DND-41 (cell line): ENCODE results near the gene TMPRSS3.

Experiments
- ATAC-seq: fragments of 200-7000 bp; cut with Tn5 transposase; 3 replicates; pipeline ENCODE4 v1.9.1; 2021; ENCODE audit warnings: low read depth; ENCODE audit not compliant: insufficient read depth
- DNase-seq: peaks from one replicate; pipeline ENCODE4 v3.0.0-alpha.2; 2020
- H2AFZ ChIP-seq: 2 replicates; pipeline ENCODE4 v1.6.0; 2012; ENCODE audit warnings: low read depth, low read length
- H3K27ac ChIP-seq: 2 replicates; pipeline ENCODE4 v1.5.1; 2012; ENCODE audit warnings: low read length, inconsistent platforms
- H3K27me3 ChIP-seq: fragments of 200-600 bp; sonication (generic); 2 replicates; pipeline ENCODE4 v1.6.0; 2012; ENCODE audit warnings: low read length, mild to moderate bottlenecking, inconsistent platforms; ENCODE audit not compliant: insufficient read depth, poor library complexity
- H3K36me3 ChIP-seq: 2 replicates; pipeline ENCODE4 v1.5.1; 2012; ENCODE audit warnings: low read length, inconsistent platforms; ENCODE audit not compliant: insufficient read depth
- H3K4me1 ChIP-seq: 2 replicates; pipeline ENCODE4 v1.5.1; 2012; ENCODE audit warnings: mild to moderate bottlenecking, low read length; ENCODE audit not compliant: insufficient read depth
- H3K4me2 ChIP-seq: 2 replicates; pipeline ENCODE4 v1.6.0; 2012; ENCODE audit warnings: mild to moderate bottlenecking, moderate library complexity, low read length, inconsistent platforms; ENCODE audit not compliant: insufficient read depth
- H3K4me3 ChIP-seq, 2 experiments: fragments of 200-600 bp in 1 of 2; shearing (Covaris generic) in 1 of 2; 2 replicates each; pipeline ENCODE4 v1.5.1; 2012 to 2016; ENCODE audit warnings: inconsistent platforms in 2 of 2, low read length in 2 of 2, mild to moderate bottlenecking in 2 of 2, low read depth in 1 of 2, moderate library complexity in 1 of 2
- H3K79me2 ChIP-seq: 2 replicates; pipeline ENCODE4 v1.6.0; 2012; ENCODE audit warnings: low read length, inconsistent platforms; ENCODE audit not compliant: insufficient read depth
- H3K9ac ChIP-seq: 2 replicates; pipeline ENCODE4 v1.6.0; 2012; ENCODE audit warnings: low read depth, mild to moderate bottlenecking, inconsistent platforms, low read length, moderate library complexity
- H3K9me3 ChIP-seq: 2 replicates; pipeline ENCODE4 v1.5.1; 2012; ENCODE audit warnings: low read length, moderate library complexity, mild to moderate bottlenecking, inconsistent platforms; ENCODE audit not compliant: insufficient read depth, severe bottlenecking
- H4K20me1 ChIP-seq: 2 replicates; pipeline ENCODE4 v1.6.0; 2012; ENCODE audit warnings: low read length; ENCODE audit not compliant: insufficient read depth
- EZH2 ChIP-seq: IDR thresholded peaks from 3 replicates; pipeline ENCODE4 v1.6.1; 2012; ENCODE audit warnings: borderline replicate concordance, low read depth, mild to moderate bottlenecking, moderate library complexity, low read length, inconsistent platforms; ENCODE audit not compliant: severe bottlenecking
- TF ChIP-seq, protein P1 (sequence below): IDR thresholded peaks from 2 replicates; pipeline ENCODE4 v1.5.1; 2012; ENCODE audit warnings: borderline replicate concordance, low read length, moderate library complexity, mild to moderate bottlenecking; ENCODE audit not compliant: poor library complexity, severe bottlenecking; ENCODE audit errors: extremely low read depth

TMPRSS3 gene

DNA sequence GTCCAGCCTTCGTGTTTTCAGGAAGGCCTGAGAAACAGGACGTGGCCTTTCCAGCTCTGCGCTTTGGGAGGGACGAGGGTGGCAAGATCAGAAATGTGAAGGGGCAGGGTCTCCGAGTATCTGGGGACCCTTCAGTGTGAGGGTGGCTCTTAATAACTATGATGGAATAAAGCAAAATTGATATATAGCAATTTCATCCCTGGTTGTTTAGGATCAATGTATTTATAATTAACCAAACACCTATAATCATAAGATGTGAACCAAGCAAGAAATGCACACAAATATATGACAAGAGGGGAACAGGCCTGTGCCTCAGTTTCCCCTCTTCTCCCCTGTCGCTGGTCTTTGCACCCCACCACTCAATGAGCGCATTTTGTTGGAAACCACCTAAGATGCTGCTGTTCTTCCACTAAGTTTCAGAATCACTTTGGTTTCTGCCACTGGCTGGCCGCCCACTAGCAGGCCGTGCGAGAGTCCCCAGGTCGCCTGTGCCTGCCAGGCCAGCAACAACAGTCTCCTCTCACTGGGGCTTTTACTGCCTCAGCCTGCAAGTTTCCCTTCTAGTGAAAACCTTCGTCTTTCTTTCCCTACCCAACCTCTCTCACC is 44.4 kb upstream of the TMPRSS3 start:
- TF ChIP-seq EZH2: no peak
- TF ChIP-seq, protein P1, sequence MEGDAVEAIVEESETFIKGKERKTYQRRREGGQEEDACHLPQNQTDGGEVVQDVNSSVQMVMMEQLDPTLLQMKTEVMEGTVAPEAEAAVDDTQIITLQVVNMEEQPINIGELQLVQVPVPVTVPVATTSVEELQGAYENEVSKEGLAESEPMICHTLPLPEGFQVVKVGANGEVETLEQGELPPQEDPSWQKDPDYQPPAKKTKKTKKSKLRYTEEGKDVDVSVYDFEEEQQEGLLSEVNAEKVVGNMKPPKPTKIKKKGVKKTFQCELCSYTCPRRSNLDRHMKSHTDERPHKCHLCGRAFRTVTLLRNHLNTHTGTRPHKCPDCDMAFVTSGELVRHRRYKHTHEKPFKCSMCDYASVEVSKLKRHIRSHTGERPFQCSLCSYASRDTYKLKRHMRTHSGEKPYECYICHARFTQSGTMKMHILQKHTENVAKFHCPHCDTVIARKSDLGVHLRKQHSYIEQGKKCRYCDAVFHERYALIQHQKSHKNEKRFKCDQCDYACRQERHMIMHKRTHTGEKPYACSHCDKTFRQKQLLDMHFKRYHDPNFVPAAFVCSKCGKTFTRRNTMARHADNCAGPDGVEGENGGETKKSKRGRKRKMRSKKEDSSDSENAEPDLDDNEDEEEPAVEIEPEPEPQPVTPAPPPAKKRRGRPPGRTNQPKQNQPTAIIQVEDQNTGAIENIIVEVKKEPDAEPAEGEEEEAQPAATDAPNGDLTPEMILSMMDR: no peak
- no peak overlapping the region for H3K9ac ChIP-seq

GRCh38 chr21:42439284-42440186 is 43.7 kb upstream of the TMPRSS3 start:
- no peak for TF ChIP-seq EZH2
- TF ChIP-seq, protein P1: no peak
- Histone ChIP-seq H3K27ac (peak overlapping the region; percentile 51; the same call in 1 of the 2 replicates), H2AFZ (no peak overlapping the region), H3K9me3 (no peaks in the 10 kb centered on the region), H3K4me2 (no peak overlapping the region), H3K79me2 (no peaks in the 10 kb centered on the region), H3K9ac (no peak overlapping the region), H4K20me1 (no peaks in the 10 kb centered on the region), H3K4me3 (no peak overlapping the region), H3K27me3 (no peaks in the 10 kb centered on the region), H3K36me3 (peaks cover 92% of the 10 kb centered on the region), H3K4me1 (no peaks in the 10 kb centered on the region)
- ATAC-seq (peak; percentile 39; the same call in 2 of the 3 replicates), DNase-seq (no peak)

More for the DNA sequence above, 44.4 kb upstream of the TMPRSS3 start:
- no peaks in the 10 kb centered on the region for H3K79me2 ChIP-seq
- no peak for DNase-seq
- H4K20me1 ChIP-seq: no peaks in the 10 kb centered on the region
- H3K4me2 ChIP-seq: no peak overlapping the region
- H3K4me3 ChIP-seq: no peak overlapping the region
- H3K27me3 ChIP-seq: no peaks in the 10 kb centered on the region
- H2AFZ ChIP-seq: no peak overlapping the region
- ATAC-seq: no peak
- H3K36me3 ChIP-seq: peaks cover 92% of the 10 kb centered on the region
- H3K27ac ChIP-seq: no peak overlapping the region; the same call in 1 of the 2 replicates
- H3K4me1 ChIP-seq: no peaks in the 10 kb centered on the region
- no peaks in the 10 kb centered on the region for H3K9me3 ChIP-seq

DNA sequence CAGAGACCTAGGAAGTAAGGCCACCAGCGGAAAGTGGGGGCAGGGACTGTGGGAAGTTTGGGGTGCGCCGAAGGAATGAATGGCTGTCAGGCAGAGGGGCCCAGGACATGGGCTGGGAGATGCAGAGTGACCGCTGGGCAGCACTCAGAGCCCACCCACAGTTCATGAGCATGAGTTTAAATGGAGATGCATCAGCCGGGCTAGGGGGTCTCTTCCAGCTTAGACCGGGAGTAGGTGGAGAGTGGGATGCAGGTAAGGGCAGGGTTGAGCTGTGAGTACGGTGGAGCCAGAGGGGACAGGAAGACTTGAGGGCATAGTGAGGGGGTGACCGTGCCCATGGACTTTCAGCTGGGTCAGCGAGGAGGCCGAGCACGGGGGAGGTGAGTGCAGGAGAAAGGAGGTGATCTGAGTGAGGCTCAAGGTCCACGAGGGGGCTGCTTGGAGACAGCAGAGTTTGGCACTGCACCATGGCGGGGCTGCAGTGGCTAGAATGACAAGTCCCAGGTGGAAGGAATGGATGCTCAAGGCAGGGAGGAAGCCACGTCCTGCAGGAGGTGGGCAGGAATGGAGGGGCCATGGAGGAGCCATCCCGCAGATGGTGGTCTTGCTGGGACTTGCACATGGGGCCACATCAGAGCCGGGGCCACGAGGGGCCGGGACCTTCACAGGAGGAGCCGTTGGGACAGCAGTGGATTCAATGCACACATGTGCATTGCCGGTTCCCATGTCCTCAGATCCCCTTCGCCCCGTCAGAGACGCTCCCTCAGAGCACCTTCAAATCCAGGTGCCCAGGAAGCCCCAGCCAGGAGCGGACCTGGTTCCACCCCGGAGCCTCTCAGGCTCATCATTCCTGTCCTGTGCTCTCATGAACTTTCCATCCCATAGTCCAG is 42.7 kb upstream of the TMPRSS3 start:
- Histone ChIP-seq H3K79me2 (no peaks in the 10 kb centered on the region), H3K4me2 (no peak overlapping the region), H3K9me3 (no peaks in the 10 kb centered on the region), H3K36me3 (peaks cover 92% of the 10 kb centered on the region), H3K9ac (no peak overlapping the region), H3K4me1 (no peaks in the 10 kb centered on the region), H3K27ac (peak overlapping the region; percentile 51; the same call in 1 of the 2 replicates), H3K4me3 (no peak overlapping the region), H3K27me3 (no peaks in the 10 kb centered on the region), H2AFZ (no peak overlapping the region), H4K20me1 (no peaks in the 10 kb centered on the region)
- TF ChIP-seq, protein P1: no peak
- TF ChIP-seq EZH2: no peak
- DNase-seq (no peak), ATAC-seq (no peak)
